KOPT-K1 (cell line): ENCODE results near the gene AMBP.

Experiments
- H3K27ac ChIP-seq: fragments of 200-600 bp; sonication (generic); 2 replicates; pipeline ENCODE4 v1.5.1; 2016; ENCODE audit warnings: antibody characterized with exemption, mild to moderate bottlenecking, low read depth, low read length; ENCODE audit not compliant: poor library complexity, severe bottlenecking
- H3K36me3 ChIP-seq: fragments of 200-600 bp; sonication (generic); 2 replicates; pipeline ENCODE4 v1.5.1; 2017; ENCODE audit warnings: antibody characterized with exemption, mild to moderate bottlenecking, low read length, moderate library complexity; ENCODE audit not compliant: insufficient read depth
- H3K9me3 ChIP-seq: fragments of 200-600 bp; sonication (generic); 2 replicates; pipeline ENCODE4 v1.5.1; 2017; ENCODE audit warnings: antibody characterized with exemption, low read length, mild to moderate bottlenecking; ENCODE audit not compliant: insufficient read depth, poor library complexity, severe bottlenecking

Gene AMBP

GRCh38 chr9:114057161-114057885 is 20.8 kb downstream of the AMBP start:
- Histone ChIP-seq H3K9me3 (no peaks in the 10 kb centered on the region), H3K27ac (no peak overlapping the region), H3K36me3 (no peaks in the 10 kb centered on the region)

GRCh38 chr9:114056527-114056926 is 21.6 kb downstream of the AMBP start:
- H3K36me3 ChIP-seq, result no peaks in the 10 kb centered on the region

DNA sequence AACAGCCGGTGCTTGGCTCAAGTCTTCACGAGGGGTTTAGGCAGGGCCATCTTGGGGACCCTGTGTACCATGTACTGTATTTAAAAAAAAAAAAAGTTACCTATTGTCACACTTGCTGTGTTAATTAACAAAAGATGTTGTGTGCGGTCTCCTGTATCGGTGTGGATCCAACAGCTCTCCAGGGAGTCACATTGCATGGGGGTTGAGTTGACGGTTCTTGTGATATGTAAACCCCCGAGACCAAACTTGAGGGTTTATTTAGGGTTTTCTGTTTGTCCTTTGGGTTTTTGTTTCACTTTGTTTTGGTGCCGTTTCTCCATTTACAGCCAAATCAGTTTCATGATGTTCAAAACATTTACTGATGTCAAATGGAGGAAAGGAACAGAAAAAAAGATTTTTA is 22.2 kb downstream of the AMBP start:
- Histone ChIP-seq H3K36me3 (no peaks in the 10 kb centered on the region), H3K27ac (no peak overlapping the region), H3K9me3 (no peaks in the 10 kb centered on the region)

More at GRCh38 chr9:114056527-114056926, 21.6 kb downstream of the AMBP start:
- no peaks in the 10 kb centered on the region for H3K9me3 ChIP-seq
- H3K27ac ChIP-seq, result no peak overlapping the region

- no peaks in the 10 kb centered on the region for H3K36me3 ChIP-seq
- H3K9me3 ChIP-seq, result no peaks in the 10 kb centered on the region
- H3K27ac ChIP-seq, result no peak overlapping the region
These were observed 23.0 kb downstream of the AMBP start for GRCh38 chr9:114055061-114055460.

DNA sequence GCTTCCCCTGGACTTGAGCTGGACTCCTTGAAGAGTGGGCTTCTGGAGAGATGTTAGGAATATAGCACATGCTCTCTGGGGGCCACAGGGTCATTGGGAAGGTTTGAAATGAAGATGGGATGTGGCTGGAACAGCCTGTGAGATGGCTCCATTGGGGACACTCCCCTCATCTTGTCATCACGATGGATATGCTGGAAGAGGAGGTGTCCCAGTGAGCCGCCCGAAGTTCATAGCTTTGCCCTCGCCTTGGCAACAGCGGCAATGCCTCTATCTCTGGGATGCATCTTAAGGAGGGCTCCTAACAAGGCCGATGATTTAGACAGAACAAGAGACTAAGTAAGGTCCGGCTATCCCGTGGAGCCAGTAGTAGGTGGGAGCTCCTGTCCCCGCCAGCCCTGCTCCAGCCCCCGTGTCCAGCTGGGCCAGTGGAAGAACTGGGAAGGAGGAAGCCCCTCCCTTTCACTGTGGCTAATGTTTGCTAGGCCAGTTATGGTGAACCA is 23.9 kb downstream of the AMBP start:
- H3K36me3 ChIP-seq, result no peaks in the 10 kb centered on the region
- H3K27ac ChIP-seq, result no peak overlapping the region
- H3K9me3 ChIP-seq, result no peaks in the 10 kb centered on the region

DNA sequence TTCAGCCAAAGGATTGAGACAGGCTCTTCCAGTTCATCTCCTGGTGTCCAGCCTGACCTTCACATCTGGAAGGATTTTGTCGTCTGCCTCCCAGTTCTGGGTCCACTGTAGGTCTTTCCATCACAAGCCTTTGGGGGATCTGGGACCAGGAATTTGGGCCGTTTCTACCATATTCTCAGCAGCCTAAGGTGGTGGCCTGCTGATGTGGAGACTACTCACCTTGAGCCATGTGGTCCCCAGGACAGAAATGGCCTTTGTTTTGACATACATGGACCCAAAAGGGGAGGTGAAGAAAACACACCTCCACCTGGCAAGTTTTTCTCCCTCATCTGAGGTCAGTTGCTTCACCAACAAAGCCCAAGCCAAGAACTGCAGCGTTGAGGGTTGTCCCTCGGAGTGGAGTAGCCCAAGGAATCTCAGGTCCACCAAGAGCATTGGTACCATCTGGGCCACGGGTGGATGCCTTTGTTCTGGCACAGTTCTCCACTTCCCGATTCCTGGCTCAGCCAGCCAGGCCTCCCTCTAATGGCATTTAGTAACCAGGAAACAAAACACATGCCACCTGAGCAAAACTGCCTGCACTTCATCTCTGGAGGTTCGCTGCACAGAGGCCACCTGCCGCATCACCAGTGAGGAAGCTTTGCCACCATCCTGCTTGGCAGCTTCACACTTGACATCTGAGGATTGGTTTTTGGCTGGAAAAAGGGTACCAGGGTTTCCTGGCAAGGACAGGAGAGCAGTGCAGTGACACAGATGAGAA is 24.7 kb downstream of the AMBP start:
- Histone ChIP-seq H3K36me3 (no peaks in the 10 kb centered on the region), H3K27ac (no peak overlapping the region), H3K9me3 (no peaks in the 10 kb centered on the region)

GRCh38 chr9:114051706-114052105 is 26.4 kb downstream of the AMBP start:
- H3K36me3 ChIP-seq, result no peaks in the 10 kb centered on the region
- no peaks in the 10 kb centered on the region for H3K9me3 ChIP-seq
- H3K27ac ChIP-seq, result no peak overlapping the region

DNA sequence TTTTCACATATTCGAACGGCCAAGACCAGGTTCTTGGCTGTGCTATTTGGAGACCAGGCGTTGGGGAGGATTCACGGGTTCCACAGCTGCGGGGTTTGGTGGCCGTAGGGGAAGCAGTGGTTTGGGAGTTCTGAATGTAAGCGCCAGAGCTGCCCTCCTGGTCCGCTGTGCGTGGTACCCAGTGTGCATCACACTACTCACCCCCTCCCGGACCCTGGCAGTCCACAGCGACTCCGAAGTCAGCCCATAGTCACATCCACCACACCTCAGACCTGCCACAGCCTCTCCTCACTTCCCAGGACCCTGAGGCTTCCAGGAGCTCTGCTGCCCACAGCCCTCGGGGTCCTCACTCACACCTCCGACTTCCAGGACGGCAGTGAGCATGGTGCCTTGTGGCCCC is 26.8 kb downstream of the AMBP start:
- no peaks in the 10 kb centered on the region for H3K9me3 ChIP-seq
- H3K36me3 ChIP-seq, result no peaks in the 10 kb centered on the region
- H3K27ac ChIP-seq, result no peak overlapping the region

- no peaks in the 10 kb centered on the region for H3K9me3 ChIP-seq
- H3K27ac ChIP-seq, result no peak overlapping the region
- H3K36me3 ChIP-seq, result no peaks in the 10 kb centered on the region
These were observed 27.5 kb downstream of the AMBP start for GRCh38 chr9:114050646-114051045.

- Histone ChIP-seq H3K36me3 (no peaks in the 10 kb centered on the region), H3K9me3 (no peaks in the 10 kb centered on the region), H3K27ac (no peak overlapping the region)
These were observed 27.9 kb downstream of the AMBP start for GRCh38 chr9:114050226-114050568.

GRCh38 chr9:114049441-114050225 is 28.5 kb downstream of the AMBP start:
- Histone ChIP-seq H3K27ac (no peak overlapping the region), H3K36me3 (no peaks in the 10 kb centered on the region), H3K9me3 (no peaks in the 10 kb centered on the region)

DNA sequence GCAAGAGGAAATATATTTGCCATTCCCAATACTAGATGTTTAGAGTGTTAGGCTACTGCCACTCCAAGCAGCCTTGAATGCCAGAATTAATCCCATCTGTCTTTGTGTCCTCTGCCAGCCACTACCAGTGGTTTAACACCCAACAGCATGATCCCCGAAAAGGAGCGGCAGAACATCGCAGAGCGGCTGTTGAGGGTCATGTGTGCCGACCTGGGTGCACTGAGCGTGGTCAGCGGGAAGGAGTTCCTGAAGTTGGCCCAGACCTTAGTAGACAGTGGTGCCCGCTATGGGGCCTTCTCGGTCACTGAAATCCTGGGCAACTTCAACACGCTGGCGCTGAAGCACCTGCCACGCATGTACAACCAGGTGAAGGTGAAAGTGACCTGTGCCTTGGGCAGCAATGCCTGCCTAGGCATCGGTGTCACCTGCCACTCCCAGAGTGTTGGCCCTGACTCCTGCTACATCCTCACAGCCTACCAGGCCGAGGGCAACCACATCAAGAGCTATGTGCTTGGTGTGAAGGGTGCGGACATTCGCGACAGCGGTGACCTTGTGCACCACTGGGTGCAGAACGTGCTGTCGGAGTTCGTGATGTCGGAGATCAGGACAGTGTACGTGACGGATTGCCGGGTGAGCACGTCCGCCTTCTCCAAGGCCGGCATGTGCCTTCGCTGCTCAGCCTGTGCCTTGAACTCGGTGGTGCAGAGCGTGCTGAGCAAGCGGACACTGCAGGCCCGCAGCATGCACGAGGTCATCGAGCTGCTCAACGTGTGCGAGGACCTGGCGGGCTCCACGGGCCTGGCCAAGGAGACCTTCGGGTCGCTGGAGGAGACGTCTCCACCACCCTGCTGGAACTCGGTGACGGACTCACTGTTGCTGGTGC is 29.3 kb downstream of the AMBP start:
- H3K36me3 ChIP-seq, result no peaks in the 10 kb centered on the region
- no peak overlapping the region for H3K27ac ChIP-seq

GRCh38 chr9:114047717-114048116 is 30.4 kb downstream of the AMBP start:
- H3K9me3 ChIP-seq, result no peaks in the 10 kb centered on the region
- no peaks in the 10 kb centered on the region for H3K36me3 ChIP-seq
- no peak overlapping the region for H3K27ac ChIP-seq

More for the DNA sequence above, 29.3 kb downstream of the AMBP start:
- no peaks in the 10 kb centered on the region for H3K9me3 ChIP-seq

- Histone ChIP-seq H3K27ac (no peak overlapping the region), H3K36me3 (no peaks in the 10 kb centered on the region), H3K9me3 (no peaks in the 10 kb centered on the region)
These were observed 31.2 kb downstream of the AMBP start for GRCh38 chr9:114046875-114047274.
